VCaP (cell line): ENCODE results near the gene PTPRN2.

ENCODE experiments used
- H3K27ac ChIP-seq: fragments of 450-650 bp; 2 replicates; pipeline ENCODE4 v1.5.1; 2017
- CTCF ChIP-seq: fragments of 450-650 bp; conservative IDR thresholded peaks from 2 replicates; pipeline ENCODE4 v1.5.1; 2017; ENCODE audit warnings: mild to moderate bottlenecking, moderate library complexity

The PTPRN2 gene

GRCh38 chr7:157955348-157955999, 632.1 kb downstream of the PTPRN2 start:
- no peak overlapping the region for H3K27ac ChIP-seq
- no peak for TF ChIP-seq CTCF

- no peak overlapping the region for H3K27ac ChIP-seq
- TF ChIP-seq CTCF = no peak
Measured at GRCh38 chr7:157954901-157955300, 632.7 kb downstream of the PTPRN2 start.

GRCh38 chr7:157952841-157953645, 634.6 kb downstream of the PTPRN2 start:
- H3K27ac ChIP-seq = no peak overlapping the region
- TF ChIP-seq CTCF = no peak

- TF ChIP-seq CTCF = no peak
- H3K27ac ChIP-seq = no peak overlapping the region
Measured at GRCh38 chr7:157952050-157952667, 635.5 kb downstream of the PTPRN2 start.

GRCh38 chr7:157951300-157952049, 636.1 kb downstream of the PTPRN2 start:
- H3K27ac ChIP-seq = no peak overlapping the region
- TF ChIP-seq CTCF = no peak

- H3K27ac ChIP-seq = no peak overlapping the region
- no peak for TF ChIP-seq CTCF
Measured at GRCh38 chr7:157949711-157950110, 637.9 kb downstream of the PTPRN2 start.

- TF ChIP-seq CTCF = no peak
- H3K27ac ChIP-seq = no peak overlapping the region
Measured at GRCh38 chr7:157947504-157947903, 640.1 kb downstream of the PTPRN2 start.
